ENCODE results near the gene TRIOBP. TPM values are rescaled to one million over a fixed set of nuclear protein-coding genes. Genes with fewer than 3 reads are reported as not detected.

TRIOBP gene
- total and polyA plus RNA-seq, 2 of the 13 experiments (the other 11 are each of a cell fraction or from before 2014, with no cell fraction given), result 6.1 to 15.4 TPM

DNA sequence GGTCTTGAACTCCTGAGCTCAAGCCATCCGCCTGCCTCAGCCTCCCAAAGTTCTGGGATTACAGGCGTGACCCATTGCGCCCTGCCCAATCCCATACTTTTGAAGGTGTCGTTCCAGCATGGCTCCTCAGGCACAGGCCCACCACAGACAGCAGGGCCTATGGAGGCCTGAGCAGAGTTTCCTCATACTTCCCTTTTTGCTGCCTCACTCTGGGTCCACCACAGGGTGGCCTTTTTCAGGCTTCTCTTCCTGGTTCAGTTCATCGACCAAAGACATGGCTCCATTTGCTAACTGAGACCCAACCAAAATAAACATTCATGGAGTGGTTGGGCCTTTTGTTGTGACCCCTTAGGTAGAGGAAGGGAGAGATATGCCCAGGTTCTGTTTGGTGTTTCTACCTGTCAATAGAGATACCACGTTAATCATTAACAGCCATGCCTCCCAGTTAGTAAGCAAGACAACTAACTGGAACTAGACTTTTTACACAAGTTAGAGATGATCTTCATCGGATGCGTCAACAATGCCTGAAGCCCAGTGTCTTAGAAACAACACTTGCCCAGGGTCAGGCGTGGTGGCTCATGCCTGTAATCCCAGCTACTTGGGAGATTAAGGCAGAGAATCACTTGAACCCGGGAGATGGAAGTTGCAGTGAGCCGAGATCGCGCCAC, 35.1 kb downstream of the TRIOBP start (continued):
- TF ChIP-seq, protein P1, sequence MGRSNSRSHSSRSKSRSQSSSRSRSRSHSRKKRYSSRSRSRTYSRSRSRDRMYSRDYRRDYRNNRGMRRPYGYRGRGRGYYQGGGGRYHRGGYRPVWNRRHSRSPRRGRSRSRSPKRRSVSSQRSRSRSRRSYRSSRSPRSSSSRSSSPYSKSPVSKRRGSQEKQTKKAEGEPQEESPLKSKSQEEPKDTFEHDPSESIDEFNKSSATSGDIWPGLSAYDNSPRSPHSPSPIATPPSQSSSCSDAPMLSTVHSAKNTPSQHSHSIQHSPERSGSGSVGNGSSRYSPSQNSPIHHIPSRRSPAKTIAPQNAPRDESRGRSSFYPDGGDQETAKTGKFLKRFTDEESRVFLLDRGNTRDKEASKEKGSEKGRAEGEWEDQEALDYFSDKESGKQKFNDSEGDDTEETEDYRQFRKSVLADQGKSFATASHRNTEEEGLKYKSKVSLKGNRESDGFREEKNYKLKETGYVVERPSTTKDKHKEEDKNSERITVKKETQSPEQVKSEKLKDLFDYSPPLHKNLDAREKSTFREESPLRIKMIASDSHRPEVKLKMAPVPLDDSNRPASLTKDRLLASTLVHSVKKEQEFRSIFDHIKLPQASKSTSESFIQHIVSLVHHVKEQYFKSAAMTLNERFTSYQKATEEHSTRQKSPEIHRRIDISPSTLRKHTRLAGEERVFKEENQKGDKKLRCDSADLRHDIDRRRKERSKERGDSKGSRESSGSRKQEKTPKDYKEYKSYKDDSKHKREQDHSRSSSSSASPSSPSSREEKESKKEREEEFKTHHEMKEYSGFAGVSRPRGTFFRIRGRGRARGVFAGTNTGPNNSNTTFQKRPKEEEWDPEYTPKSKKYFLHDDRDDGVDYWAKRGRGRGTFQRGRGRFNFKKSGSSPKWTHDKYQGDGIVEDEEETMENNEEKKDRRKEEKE (IDR thresholded peaks at IDR 0.05), result no peak
- no peak for TF ChIP-seq KDM6A (CRISPR knock-in tag; IDR thresholded peaks at IDR 0.05; ENCODE audit: low read depth)
- no peak for TF ChIP-seq ZNF251 (CRISPR knock-in tag; IDR thresholded peaks at IDR 0.05)
- peak; percentile 54; the same call in 1 of the 2 replicates for TF ChIP-seq GATAD1 (CRISPR knock-in tag; IDR thresholded peaks at IDR 0.05)
- TF ChIP-seq, protein P2, sequence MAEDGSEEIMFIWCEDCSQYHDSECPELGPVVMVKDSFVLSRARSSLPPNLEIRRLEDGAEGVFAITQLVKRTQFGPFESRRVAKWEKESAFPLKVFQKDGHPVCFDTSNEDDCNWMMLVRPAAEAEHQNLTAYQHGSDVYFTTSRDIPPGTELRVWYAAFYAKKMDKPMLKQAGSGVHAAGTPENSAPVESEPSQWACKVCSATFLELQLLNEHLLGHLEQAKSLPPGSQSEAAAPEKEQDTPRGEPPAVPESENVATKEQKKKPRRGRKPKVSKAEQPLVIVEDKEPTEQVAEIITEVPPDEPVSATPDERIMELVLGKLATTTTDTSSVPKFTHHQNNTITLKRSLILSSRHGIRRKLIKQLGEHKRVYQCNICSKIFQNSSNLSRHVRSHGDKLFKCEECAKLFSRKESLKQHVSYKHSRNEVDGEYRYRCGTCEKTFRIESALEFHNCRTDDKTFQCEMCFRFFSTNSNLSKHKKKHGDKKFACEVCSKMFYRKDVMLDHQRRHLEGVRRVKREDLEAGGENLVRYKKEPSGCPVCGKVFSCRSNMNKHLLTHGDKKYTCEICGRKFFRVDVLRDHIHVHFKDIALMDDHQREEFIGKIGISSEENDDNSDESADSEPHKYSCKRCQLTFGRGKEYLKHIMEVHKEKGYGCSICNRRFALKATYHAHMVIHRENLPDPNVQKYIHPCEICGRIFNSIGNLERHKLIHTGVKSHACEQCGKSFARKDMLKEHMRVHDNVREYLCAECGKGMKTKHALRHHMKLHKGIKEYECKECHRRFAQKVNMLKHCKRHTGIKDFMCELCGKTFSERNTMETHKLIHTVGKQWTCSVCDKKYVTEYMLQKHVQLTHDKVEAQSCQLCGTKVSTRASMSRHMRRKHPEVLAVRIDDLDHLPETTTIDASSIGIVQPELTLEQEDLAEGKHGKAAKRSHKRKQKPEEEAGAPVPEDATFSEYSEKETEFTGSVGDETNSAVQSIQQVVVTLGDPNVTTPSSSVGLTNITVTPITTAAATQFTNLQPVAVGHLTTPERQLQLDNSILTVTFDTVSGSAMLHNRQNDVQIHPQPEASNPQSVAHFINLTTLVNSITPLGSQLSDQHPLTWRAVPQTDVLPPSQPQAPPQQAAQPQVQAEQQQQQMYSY (CRISPR knock-in tag; IDR thresholded peaks at IDR 0.05), result no peak
- no peak for TF ChIP-seq TOE1 (CRISPR knock-in tag; IDR thresholded peaks at IDR 0.05)
- TF ChIP-seq PHF21A (CRISPR knock-in tag; IDR thresholded peaks at IDR 0.05), result peak; percentile 90
- TF ChIP-seq ZNF530 (CRISPR knock-in tag; IDR thresholded peaks at IDR 0.05; ENCODE audit: low read depth), result no peak
- TF ChIP-seq, protein P3, sequence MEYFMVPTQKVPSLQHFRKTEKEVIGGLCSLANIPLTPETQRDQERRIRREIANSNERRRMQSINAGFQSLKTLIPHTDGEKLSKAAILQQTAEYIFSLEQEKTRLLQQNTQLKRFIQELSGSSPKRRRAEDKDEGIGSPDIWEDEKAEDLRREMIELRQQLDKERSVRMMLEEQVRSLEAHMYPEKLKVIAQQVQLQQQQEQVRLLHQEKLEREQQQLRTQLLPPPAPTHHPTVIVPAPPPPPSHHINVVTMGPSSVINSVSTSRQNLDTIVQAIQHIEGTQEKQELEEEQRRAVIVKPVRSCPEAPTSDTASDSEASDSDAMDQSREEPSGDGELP (IDR thresholded peaks at IDR 0.05; ENCODE audit: borderline replicate concordance, low read depth), result no peak
- TF ChIP-seq ZNF430 (CRISPR knock-in tag; IDR thresholded peaks at IDR 0.05), result no peak
- no peak for TF ChIP-seq FLYWCH1 (CRISPR knock-in tag; IDR thresholded peaks at IDR 0.05)
- TF ChIP-seq, protein P4, sequence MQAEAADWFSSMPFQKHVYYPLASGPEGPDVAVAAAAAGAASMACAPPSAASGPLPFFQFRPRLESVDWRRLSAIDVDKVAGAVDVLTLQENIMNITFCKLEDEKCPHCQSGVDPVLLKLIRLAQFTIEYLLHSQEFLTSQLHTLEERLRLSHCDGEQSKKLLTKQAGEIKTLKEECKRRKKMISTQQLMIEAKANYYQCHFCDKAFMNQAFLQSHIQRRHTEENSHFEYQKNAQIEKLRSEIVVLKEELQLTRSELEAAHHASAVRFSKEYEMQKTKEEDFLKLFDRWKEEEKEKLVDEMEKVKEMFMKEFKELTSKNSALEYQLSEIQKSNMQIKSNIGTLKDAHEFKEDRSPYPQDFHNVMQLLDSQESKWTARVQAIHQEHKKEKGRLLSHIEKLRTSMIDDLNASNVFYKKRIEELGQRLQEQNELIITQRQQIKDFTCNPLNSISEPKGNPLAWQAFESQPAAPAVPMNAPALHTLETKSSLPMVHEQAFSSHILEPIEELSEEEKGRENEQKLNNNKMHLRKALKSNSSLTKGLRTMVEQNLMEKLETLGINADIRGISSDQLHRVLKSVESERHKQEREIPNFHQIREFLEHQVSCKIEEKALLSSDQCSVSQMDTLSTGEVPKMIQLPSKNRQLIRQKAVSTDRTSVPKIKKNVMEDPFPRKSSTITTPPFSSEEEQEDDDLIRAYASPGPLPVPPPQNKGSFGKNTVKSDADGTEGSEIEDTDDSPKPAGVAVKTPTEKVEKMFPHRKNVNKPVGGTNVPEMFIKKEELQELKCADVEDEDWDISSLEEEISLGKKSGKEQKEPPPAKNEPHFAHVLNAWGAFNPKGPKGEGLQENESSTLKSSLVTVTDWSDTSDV (CRISPR knock-in tag; IDR thresholded peaks at IDR 0.05), result no peak
- peak; percentile 80 for TF ChIP-seq CCDC6 (CRISPR knock-in tag; IDR thresholded peaks at IDR 0.05)
- peak; percentile 48; the same call in 1 of the 2 replicates for TF ChIP-seq SP4 (CRISPR knock-in tag; IDR thresholded peaks at IDR 0.05)
- TF ChIP-seq SIN3A (IDR thresholded peaks at IDR 0.05; ENCODE audit: borderline replicate concordance, low read depth, low read length), result peak; percentile 38; the same call in 1 of the 2 replicates
- 0 out of 2 replicates have a peak, but pooled peaks have one; percentile 38 for TF ChIP-seq SMAD3 (CRISPR knock-in tag; IDR thresholded peaks at IDR 0.05)
- peak; percentile 37; the same call in 1 of the 2 replicates for TF ChIP-seq ZMYM2 (CRISPR knock-in tag; IDR thresholded peaks at IDR 0.05)
- TF ChIP-seq, protein P5, sequence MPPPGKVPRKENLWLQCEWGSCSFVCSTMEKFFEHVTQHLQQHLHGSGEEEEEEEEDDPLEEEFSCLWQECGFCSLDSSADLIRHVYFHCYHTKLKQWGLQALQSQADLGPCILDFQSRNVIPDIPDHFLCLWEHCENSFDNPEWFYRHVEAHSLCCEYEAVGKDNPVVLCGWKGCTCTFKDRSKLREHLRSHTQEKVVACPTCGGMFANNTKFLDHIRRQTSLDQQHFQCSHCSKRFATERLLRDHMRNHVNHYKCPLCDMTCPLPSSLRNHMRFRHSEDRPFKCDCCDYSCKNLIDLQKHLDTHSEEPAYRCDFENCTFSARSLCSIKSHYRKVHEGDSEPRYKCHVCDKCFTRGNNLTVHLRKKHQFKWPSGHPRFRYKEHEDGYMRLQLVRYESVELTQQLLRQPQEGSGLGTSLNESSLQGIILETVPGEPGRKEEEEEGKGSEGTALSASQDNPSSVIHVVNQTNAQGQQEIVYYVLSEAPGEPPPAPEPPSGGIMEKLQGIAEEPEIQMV (CRISPR knock-in tag; IDR thresholded peaks at IDR 0.05; ENCODE audit: low read depth), result peak; percentile 75; the same call in 1 of the 2 replicates
- TF ChIP-seq CEBPG (CRISPR knock-in tag; IDR thresholded peaks at IDR 0.05), result peak; percentile 40; the same call in 1 of the 2 replicates
